Astrocyte of the spinal cord (primary cell): Measurements from ENCODE around the gene MSI2.
A peak's percentile ranks its signal among the peaks of the same experiment; 100 is the strongest.

Experiments used
- DNase-seq: peaks from one replicate; pipeline ENCODE4 v3.0.0; 2011; ENCODE audit warnings: low read depth, low spot score
- H3K4me3 ChIP-seq: 2 replicates; pipeline ENCODE4 v1.5.1; 2011; ENCODE audit warnings: low read depth, mild to moderate bottlenecking, low read length, moderate library complexity
- in situ Hi-C: cut with HindIII; loops from 2 replicates; pipeline ENCODE4 v1.10.0; 2017; ENCODE audit warnings: low sequenced_read_pairs
- TF ChIP-seq, protein P1 (sequence below): IDR thresholded peaks from 2 replicates; pipeline ENCODE4 v1.5.1; 2012; ENCODE audit warnings: low read depth, mild to moderate bottlenecking, low read length, inconsistent platforms

MSI2 gene

DNA sequence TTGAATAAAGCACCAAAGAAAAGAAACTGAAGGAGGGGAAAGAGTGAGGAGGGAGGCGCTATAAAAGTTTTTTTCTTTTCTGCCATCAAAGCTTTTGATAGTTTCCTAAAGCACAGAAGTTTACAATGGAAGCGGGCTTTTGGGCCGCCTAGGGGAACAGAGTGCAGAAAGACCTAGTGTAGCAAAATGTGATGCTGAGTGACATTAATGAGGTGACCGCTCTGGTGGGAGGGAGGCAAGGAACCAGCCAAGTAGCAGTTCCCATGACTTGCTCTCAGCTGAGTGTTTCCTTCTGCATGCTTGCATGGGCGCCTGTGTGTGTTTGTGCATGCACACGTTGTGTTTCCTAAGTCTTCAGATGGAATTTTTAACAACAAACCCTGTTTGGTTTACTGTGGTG, 15.5 kb downstream of the MSI2 start:
- in situ Hi-C loops, result no loop called here
- TF ChIP-seq, protein P1, sequence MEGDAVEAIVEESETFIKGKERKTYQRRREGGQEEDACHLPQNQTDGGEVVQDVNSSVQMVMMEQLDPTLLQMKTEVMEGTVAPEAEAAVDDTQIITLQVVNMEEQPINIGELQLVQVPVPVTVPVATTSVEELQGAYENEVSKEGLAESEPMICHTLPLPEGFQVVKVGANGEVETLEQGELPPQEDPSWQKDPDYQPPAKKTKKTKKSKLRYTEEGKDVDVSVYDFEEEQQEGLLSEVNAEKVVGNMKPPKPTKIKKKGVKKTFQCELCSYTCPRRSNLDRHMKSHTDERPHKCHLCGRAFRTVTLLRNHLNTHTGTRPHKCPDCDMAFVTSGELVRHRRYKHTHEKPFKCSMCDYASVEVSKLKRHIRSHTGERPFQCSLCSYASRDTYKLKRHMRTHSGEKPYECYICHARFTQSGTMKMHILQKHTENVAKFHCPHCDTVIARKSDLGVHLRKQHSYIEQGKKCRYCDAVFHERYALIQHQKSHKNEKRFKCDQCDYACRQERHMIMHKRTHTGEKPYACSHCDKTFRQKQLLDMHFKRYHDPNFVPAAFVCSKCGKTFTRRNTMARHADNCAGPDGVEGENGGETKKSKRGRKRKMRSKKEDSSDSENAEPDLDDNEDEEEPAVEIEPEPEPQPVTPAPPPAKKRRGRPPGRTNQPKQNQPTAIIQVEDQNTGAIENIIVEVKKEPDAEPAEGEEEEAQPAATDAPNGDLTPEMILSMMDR, result no peak
- H3K4me3 ChIP-seq, result no peak overlapping the region
- no peak for DNase-seq

- TF ChIP-seq, protein P1, result no peak
- no peak overlapping the region for H3K4me3 ChIP-seq
- peak; percentile 36 for DNase-seq
- in situ Hi-C loops, result no loop called here
These were observed 17.2 kb downstream of the MSI2 start for GRCh38 chr17:57273490-57273889.

GRCh38 chr17:57274162-57274561, 17.8 kb downstream of the MSI2 start:
- in situ Hi-C loops, result no loop called here
- TF ChIP-seq, protein P1, result no peak

GRCh38 chr17:57275071-57275764, 18.9 kb downstream of the MSI2 start:
- H3K4me3 ChIP-seq, result no peak overlapping the region
- DNase-seq, result no peak
- in situ Hi-C loops, result no loop called here
- TF ChIP-seq, protein P1, result no peak

More at GRCh38 chr17:57274162-57274561, 17.8 kb downstream of the MSI2 start:
- no peak for DNase-seq
- H3K4me3 ChIP-seq, result no peak overlapping the region

- in situ Hi-C loops, result no loop called here
- H3K4me3 ChIP-seq, result no peak overlapping the region
- no peak for DNase-seq
- TF ChIP-seq, protein P1, result no peak
These were observed 20.3 kb downstream of the MSI2 start for GRCh38 chr17:57276621-57277020.

DNA sequence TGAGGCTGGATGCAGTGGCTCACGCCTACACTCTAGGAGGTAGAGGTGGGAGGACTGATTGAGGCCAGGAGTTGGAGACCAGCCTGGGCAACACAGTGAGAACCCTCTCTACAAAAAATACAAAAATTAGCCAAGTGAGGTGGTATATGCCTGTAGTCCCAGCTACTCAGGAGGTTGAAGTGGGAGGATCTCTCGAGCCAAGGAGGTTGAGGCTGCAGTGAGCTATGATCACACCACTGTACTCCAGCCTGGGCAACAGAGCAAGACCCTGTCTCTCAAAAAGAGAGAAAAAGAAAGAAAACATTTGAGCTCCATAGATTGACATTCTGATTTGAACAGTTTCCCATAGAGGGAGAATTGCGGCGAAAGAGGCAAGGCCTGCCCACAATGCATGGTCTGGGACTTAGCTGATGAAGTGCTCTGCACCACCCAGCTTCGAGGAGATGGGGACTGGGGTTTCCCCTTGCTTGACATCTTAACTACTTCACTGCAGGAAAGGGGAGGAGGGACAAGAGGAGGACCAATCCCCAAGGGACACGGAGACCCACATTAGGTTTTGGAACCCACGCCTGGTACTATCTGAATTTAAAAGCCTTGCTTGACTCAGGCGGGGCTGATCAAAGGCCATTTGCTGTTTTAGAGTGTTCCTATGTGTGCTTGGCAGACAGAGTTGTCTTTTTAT, 21.7 kb downstream of the MSI2 start:
- no peak for DNase-seq
- TF ChIP-seq, protein P1, result no peak
- in situ Hi-C loops, result no loop called here
- no peak overlapping the region for H3K4me3 ChIP-seq
